ENCODE data around the gene MLLT11. TPM values are rescaled to one million over a fixed set of nuclear protein-coding genes. Genes with fewer than 3 reads are reported as not detected.
A peak's percentile ranks its signal among the peaks of the same experiment; 100 is the strongest.

MLLT11 gene
- total RNA-seq: 8.1 and 9.1 TPM in 2 replicates

GRCh38 chr1:151060007-151060656, at the start of gene MLLT11:
MLLT11 (plus strand) TSS chr1:151060397; CDS start chr1:151067225, 6,828 bp downstream.
- peak; percentile 70 for DNase-seq (ENCODE audit: low read depth)
- TF ChIP-seq CTCF (IDR thresholded peaks at IDR 0.05; ENCODE audit: insufficient read depth, low read depth, low read length): no peak
- peak within 1 kb of the TSS; percentile 78 for H3K4me3 ChIP-seq (ENCODE audit: low read depth, low read length)

- DNase-seq (ENCODE audit: low read depth): no peak
- no peak for TF ChIP-seq CTCF (IDR thresholded peaks at IDR 0.05; ENCODE audit: insufficient read depth, low read depth, low read length)
Measured at GRCh38 chr1:151011154-151011850, 48.9 kb upstream of the MLLT11 start.

GRCh38 chr1:151012684-151013471, 47.3 kb upstream of the MLLT11 start:
- DNase-seq (ENCODE audit: low read depth): no peak
- TF ChIP-seq CTCF (IDR thresholded peaks at IDR 0.05; ENCODE audit: insufficient read depth, low read depth, low read length): no peak
- no peak overlapping the region for H3K4me3 ChIP-seq (ENCODE audit: low read depth, low read length)

More at GRCh38 chr1:151011154-151011850, 48.9 kb upstream of the MLLT11 start:
- no peak overlapping the region for H3K4me3 ChIP-seq (ENCODE audit: low read depth, low read length)

- peak; percentile 11 for TF ChIP-seq CTCF (IDR thresholded peaks at IDR 0.05; ENCODE audit: insufficient read depth, low read depth, low read length)
- H3K4me3 ChIP-seq (ENCODE audit: low read depth, low read length): no peak overlapping the region
- peak; percentile 72 for DNase-seq (ENCODE audit: low read depth)
Measured at GRCh38 chr1:151013518-151013917, 46.7 kb upstream of the MLLT11 start.

GRCh38 chr1:151024540-151025146, 35.6 kb upstream of the MLLT11 start:
- H3K4me3 ChIP-seq (ENCODE audit: low read depth, low read length): no peak overlapping the region
- TF ChIP-seq CTCF (IDR thresholded peaks at IDR 0.05; ENCODE audit: insufficient read depth, low read depth, low read length): peak; percentile 86
- DNase-seq (ENCODE audit: low read depth): peak; percentile 72

GRCh38 chr1:151026460-151026859, 33.7 kb upstream of the MLLT11 start:
- H3K4me3 ChIP-seq (ENCODE audit: low read depth, low read length): no peak overlapping the region
- TF ChIP-seq CTCF (IDR thresholded peaks at IDR 0.05; ENCODE audit: insufficient read depth, low read depth, low read length): no peak
- DNase-seq (ENCODE audit: low read depth): no peak

Measured in fibroblast of villous mesenchyme (primary cell).